Measurements from ENCODE around the gene MIR17HG.

GRCh38 chr13:91398413-91399188 lies 51.1 kb downstream of the MIR17HG start, which contains the start of gene GPC5:
- no peak for TF ChIP-seq CTCF (IDR thresholded peaks at IDR 0.05; ENCODE audit: insufficient read depth, low read length, poor library complexity, severe bottlenecking)
- TF ChIP-seq EZH2phosphoT487 (conservative IDR thresholded peaks at IDR 0.05; ENCODE audit: low read length) = no peak

All from SU-DHL-6 (cell line).